Measurements from ENCODE around the gene EFR3B.

Gene EFR3B

DNA sequence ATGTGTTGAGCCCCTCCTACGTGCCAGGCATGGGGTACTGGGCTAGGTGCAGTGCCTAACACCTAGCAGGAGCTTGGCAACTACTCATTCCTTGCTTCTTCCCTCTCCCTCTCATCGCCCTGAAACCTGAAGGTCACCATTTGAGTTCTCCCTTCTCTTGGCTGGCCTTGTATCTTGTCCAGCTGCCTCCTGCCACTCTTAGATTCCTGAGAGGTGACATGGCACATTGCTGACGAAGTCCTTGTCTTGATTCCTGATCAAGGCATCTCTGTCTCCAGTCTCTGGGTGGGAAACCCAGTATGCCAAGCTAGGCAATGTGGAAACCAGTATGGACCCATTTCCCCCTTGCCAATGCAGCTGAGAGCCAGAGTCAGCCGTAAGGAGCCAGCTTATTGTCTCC is 9.0 kb upstream of the EFR3B start:
- ChIA-PET POLR2A (ENCODE audit: low non-redundant PET) (no interaction called here), CTCF (no interaction called here)
- TF ChIP-seq, protein P1, sequence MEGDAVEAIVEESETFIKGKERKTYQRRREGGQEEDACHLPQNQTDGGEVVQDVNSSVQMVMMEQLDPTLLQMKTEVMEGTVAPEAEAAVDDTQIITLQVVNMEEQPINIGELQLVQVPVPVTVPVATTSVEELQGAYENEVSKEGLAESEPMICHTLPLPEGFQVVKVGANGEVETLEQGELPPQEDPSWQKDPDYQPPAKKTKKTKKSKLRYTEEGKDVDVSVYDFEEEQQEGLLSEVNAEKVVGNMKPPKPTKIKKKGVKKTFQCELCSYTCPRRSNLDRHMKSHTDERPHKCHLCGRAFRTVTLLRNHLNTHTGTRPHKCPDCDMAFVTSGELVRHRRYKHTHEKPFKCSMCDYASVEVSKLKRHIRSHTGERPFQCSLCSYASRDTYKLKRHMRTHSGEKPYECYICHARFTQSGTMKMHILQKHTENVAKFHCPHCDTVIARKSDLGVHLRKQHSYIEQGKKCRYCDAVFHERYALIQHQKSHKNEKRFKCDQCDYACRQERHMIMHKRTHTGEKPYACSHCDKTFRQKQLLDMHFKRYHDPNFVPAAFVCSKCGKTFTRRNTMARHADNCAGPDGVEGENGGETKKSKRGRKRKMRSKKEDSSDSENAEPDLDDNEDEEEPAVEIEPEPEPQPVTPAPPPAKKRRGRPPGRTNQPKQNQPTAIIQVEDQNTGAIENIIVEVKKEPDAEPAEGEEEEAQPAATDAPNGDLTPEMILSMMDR (conservative IDR thresholded peaks at IDR 0.05; ENCODE audit: low read depth), result no peak
- H3K27ac ChIP-seq, result no peak overlapping the region
- DNase-seq (ENCODE audit: low spot score), result no peak

DNA sequence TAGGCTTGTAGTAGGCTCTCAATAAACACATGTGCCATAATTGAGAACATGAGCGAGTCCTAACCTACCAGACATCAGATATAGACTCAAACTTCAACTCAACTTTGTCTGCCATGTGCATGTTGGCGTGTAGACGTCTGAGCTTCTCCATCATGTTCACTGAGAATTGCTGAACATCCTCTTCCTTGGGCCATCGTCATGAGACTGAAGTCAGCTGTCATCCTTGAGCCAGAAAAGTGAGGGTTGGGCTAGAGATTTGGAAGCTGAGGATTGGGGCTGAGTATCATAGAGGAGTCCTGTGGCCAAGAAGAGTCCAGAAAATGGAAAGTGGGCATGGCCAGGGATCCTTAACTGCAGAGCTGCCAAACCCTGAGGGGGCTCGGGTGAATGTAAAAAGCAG is 7.8 kb upstream of the EFR3B start:
- POLR2A ChIA-PET (ENCODE audit: low non-redundant PET), result no interaction called here
- CTCF ChIA-PET, result interaction anchor here (0.5 kb wide), 1 partner anchor 87 kb away, joined by 4 read pairs; no protein-coding TSS in a partner anchor
- no peak overlapping the region for H3K27ac ChIP-seq
- DNase-seq (ENCODE audit: low spot score), result no peak
- TF ChIP-seq, protein P1 (conservative IDR thresholded peaks at IDR 0.05; ENCODE audit: low read depth), result no peak

DNA sequence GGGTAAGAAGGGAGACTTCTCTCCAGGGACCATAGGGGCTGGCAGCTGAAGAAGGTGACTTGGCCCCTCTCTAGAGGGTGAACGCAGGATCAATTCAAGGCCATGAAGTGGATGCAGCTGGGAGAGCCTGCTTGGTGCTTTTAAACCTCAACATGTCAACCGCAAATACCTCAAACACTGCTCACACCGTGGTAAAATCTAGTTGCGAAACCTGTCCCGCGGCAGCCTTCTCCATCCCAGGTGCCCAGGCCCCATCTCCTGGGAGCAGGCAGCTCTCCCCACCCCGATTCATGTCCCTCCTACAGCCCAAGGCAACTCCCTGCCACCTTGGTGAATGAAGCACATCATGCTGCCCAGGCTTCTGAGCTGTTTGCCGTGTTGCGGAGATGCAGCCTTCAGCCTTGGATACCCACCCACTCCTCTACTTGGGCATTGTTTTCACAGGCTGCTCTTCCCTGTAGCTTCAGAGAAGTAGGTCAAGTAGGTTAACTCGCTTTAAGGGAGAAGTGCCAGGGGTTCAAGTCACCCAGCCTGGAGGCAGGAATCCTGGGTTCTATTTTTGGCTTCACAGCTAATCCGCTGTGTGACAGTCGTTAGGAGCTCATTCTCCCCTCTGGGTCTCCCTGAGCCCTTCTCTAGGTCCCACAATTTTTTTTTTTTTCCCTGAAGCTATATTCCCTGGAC is 6.2 kb upstream of the EFR3B start:
- DNase-seq (ENCODE audit: low spot score), result no peak
- POLR2A ChIA-PET (ENCODE audit: low non-redundant PET), result no interaction called here
- CTCF ChIA-PET, result interaction anchor here (0.6 kb wide), 1 partner anchor 1778 kb away, joined by 4 read pairs; no protein-coding TSS in a partner anchor
- no peak overlapping the region for H3K27ac ChIP-seq
- TF ChIP-seq, protein P1 (conservative IDR thresholded peaks at IDR 0.05; ENCODE audit: low read depth), result no peak

DNA sequence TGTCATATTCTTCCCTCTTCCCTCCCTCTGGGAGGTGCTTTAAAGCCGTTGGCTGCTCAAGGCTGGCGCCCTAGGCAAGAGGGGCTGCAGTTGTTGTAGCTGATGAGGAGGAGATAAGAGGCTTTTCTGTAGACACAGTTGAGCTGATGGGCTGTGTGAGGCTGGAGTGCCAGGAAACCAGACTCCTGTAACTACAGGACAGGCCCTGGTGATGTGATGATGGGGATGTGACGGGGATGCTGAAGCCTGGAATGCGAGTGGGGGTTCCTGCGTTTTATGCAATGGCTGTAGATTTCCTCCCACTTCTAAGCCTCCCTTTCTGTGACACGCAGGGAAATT is 5.7 kb upstream of the EFR3B start:
- no peak for DNase-seq (ENCODE audit: low spot score)
- CTCF ChIA-PET, result interaction anchor here (0.6 kb wide), 1 partner anchor 1777 kb away, joined by 4 read pairs; no protein-coding TSS in a partner anchor
- TF ChIP-seq, protein P1 (conservative IDR thresholded peaks at IDR 0.05; ENCODE audit: low read depth), result no peak
- POLR2A ChIA-PET (ENCODE audit: low non-redundant PET), result no interaction called here
- no peak overlapping the region for H3K27ac ChIP-seq

DNA sequence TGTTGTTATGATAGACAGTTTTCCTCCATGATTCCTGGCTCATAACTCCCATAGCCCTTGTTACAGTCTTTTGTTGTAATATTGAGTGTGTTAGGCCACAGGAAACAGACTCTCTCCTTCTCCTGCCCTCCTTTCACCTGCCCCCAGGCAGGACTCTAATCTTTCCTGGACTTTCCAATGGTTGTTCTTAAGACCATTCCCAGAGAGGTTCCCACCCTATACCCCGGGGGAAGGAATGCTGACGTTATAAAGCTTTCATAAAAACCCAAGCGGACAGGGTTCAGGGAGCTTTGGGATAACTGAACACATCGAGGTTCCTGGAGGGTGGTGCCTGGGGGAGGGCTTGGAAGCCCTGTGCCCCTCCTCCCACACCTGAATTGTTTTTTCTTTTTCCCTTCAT is 2.8 kb upstream of the EFR3B start:
- TF ChIP-seq, protein P1 (conservative IDR thresholded peaks at IDR 0.05; ENCODE audit: low read depth), result no peak
- POLR2A ChIA-PET (ENCODE audit: low non-redundant PET), result no interaction called here
- no peak for DNase-seq (ENCODE audit: low spot score)

DNA sequence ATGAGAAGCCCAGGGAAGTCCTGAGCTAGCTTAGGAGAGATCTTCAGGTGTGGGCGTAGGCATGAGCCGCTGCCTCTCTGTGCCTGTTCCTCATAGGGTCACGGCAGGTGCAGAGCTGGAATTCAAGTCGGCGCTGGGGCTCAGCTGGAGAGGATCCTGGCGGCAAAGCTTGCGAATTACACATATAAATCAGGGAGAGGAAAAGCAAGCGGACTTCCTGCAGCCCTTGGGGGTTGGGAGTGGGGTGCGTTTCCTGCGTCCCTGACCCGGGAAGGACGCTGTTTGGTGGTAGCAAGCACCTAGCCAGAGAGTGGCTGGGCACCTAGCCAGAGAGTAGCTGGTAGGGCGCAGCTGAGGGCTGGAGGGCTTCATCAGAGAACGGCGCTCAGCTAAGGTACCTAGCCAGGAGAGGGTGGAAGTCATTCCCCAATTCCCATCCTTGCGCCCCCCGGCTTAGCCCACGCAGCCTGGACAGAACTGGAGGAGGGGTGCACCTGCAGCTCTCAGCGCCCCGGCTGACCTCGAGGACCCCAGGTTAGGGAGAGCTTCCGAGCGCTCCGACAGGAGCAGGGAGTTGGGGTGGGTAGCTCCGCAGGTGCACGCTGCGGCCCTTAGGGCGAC is 459 bp upstream of the EFR3B start:
- ChIA-PET POLR2A (ENCODE audit: low non-redundant PET) (interaction anchor here (0.6 kb wide), 1 partner anchor 10 kb away, joined by 7 read pairs; no protein-coding TSS in a partner anchor), CTCF (interaction anchor here (0.6 kb wide), 2 partner anchors 9 to 83 kb away, joined by 3 read pairs; no protein-coding TSS in a partner anchor)
- H3K27ac ChIP-seq, result no peak overlapping the region
- TF ChIP-seq, protein P1 (conservative IDR thresholded peaks at IDR 0.05; ENCODE audit: low read depth), result no peak
- peak; percentile 28 for DNase-seq (ENCODE audit: low spot score)

More for the DNA sequence above, 2.8 kb upstream of the EFR3B start:
- no peak overlapping the region for H3K27ac ChIP-seq
- CTCF ChIA-PET, result interaction anchor here (0.9 kb wide), 1 partner anchor 120 kb away, joined by 3 read pairs; no protein-coding TSS in a partner anchor

Measured in RWPE1 (cell line).